Measurements from ENCODE around the gene SLC6A7. TPM values are rescaled to one million over a fixed set of nuclear protein-coding genes. Genes with fewer than 3 reads are reported as not detected.
"Not testable (repeated sequence)": the region's sequence is repeated elsewhere in the genome, so short reads cannot be mapped to it uniquely, and the experiment has no call there.

Gene SLC6A7
- total RNA-seq, 2 experiments from 2014 or later = not detected

DNA sequence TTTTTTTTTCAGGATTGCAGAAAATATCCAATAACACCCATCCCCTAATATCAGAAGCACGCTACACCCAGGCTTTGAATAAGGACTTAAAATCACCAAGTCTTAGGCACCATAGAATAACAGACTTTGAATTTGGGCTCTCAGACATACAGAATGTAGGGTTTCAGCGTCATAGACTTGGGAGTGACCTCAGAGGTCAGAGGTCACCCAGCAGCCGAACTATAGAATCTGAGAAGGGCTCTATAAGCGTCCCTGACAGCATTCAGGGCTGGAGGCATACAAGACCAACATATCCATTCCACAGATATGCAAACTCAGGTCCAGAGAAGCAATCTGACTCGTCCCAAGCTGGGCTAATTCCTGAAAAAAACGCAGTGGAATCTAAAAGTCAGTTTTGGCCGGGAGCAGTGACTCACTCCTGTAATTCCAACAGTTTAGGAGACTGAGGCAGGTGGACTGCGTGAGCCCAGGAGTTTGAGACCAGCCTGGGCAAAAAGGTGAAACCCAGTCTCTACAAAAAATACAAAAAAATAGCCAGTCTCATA is 34.7 kb downstream of the SLC6A7 start:
- H3K36me3 Mint-ChIP-seq (ENCODE audit: low read depth) = no peaks in the 10 kb centered on the region
- no peak overlapping the region for H3K27ac Mint-ChIP-seq
- ChIA-PET CTCF (no interaction called here), POLR2A (no interaction called here)
- H3K4me1 Mint-ChIP-seq = no peaks in the 10 kb centered on the region
- peaks cover 5% of the 10 kb centered on the region for H3K27me3 Mint-ChIP-seq
- no peak for DNase-seq
- no peak overlapping the region for H3K4me3 Mint-ChIP-seq
- H3K9me3 Mint-ChIP-seq = no peaks in the 10 kb centered on the region

DNA sequence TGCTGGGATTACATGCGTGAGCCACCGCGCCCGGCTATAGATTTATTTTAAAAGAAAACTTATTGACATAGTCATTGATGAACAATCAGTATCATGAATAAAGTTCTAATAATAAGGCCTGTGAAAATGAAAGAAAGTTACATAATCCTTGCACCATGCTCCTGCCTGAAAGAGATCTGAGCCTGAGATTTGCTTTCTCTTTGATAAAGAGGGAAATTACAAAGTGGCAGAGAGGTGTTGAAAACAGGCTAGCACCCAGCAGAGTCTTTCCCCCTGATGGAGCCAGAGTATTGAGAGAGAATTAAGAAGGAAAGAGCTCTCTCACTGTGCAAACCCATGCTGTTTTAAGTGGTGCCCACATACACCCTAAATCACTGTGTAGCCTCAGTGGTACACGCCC is 37.2 kb downstream of the SLC6A7 start:
- no peak for DNase-seq
- H3K36me3 Mint-ChIP-seq (ENCODE audit: low read depth) = no peaks in the 10 kb centered on the region
- H3K27ac Mint-ChIP-seq = no peak overlapping the region
- no peaks in the 10 kb centered on the region for H3K27me3 Mint-ChIP-seq
- no peak overlapping the region for H3K4me3 Mint-ChIP-seq
- POLR2A ChIA-PET = interaction anchor here (0.6 kb wide), 1 partner anchor 257 kb away, joined by 3 read pairs; no protein-coding TSS in a partner anchor
- H3K9me3 Mint-ChIP-seq = no peaks in the 10 kb centered on the region
- CTCF ChIA-PET = no interaction called here
- H3K4me1 Mint-ChIP-seq = no peaks in the 10 kb centered on the region

DNA sequence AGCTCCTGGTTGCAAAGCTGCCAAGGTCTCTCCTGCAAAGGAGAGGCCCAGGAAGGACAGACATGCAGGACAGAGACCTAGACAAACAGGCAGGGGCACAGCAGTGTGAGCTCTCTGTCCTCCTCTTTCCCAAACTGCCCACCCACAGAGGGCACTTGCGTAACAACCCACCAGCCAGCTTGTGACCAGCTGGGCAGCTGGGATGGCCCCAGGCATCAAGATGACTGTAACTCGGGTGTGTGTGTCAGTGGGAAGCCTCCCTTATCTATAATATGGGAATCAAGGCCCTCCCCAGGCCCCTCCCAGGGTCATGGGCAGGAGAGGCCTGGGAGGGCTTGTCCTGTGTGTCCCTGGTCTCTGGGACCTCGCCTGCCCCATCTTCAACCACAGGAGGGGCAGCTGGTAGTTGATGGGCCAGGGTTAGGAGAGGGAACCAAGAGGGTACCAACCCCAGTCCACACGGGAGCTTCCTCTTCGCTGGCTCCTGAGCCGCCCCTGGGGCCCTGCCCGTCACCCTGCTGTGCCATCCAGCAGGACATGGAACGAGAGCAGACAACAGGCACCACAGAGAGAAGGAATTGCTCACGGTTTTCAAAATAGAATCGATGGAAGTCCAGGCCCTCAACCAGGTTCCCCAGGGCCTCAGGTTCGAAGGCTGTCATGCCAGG is 37.9 kb downstream of the SLC6A7 start:
- ChIA-PET POLR2A (interaction anchor here (0.6 kb wide), 1 partner anchor 256 kb away, joined by 3 read pairs; no protein-coding TSS in a partner anchor), CTCF (no interaction called here)
- H3K27me3 Mint-ChIP-seq = no peaks in the 10 kb centered on the region
- no peaks in the 10 kb centered on the region for H3K36me3 Mint-ChIP-seq (ENCODE audit: low read depth)
- no peak overlapping the region for H3K4me3 Mint-ChIP-seq
- no peaks in the 10 kb centered on the region for H3K9me3 Mint-ChIP-seq
- no peak overlapping the region for H3K27ac Mint-ChIP-seq
- no peak for DNase-seq
- H3K4me1 Mint-ChIP-seq = no peaks in the 10 kb centered on the region

DNA sequence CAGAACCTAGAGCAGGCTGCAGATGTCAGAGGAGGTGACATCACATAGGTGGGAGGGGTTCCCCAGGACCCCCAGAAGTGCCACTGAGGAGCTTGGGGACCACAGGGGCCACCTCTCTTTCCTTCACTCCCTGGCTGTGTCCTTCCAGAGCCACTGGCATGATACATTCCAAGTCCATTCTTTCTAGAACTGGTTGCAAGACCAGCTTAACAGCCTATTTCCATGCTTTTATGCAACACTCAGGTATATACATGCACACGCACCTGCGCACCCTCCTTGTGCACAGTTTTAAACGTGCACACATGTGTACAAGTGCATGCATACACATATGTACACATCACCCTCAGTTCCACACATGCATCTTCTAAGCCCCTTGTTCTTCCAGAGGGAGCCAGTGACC is 39.7 kb downstream of the SLC6A7 start:
- POLR2A ChIA-PET = no interaction called here
- H3K27ac Mint-ChIP-seq = no peak overlapping the region
- H3K9me3 Mint-ChIP-seq = no peaks in the 10 kb centered on the region
- H3K4me1 Mint-ChIP-seq = no peaks in the 10 kb centered on the region
- H3K4me3 Mint-ChIP-seq = no peak overlapping the region
- H3K27me3 Mint-ChIP-seq = no peaks in the 10 kb centered on the region
- CTCF ChIA-PET = interaction anchor here (0.6 kb wide), 1 partner anchor 222 kb away, joined by 4 read pairs; no protein-coding TSS in a partner anchor
- H3K36me3 Mint-ChIP-seq (ENCODE audit: low read depth) = no peaks in the 10 kb centered on the region
- DNase-seq = no peak

DNA sequence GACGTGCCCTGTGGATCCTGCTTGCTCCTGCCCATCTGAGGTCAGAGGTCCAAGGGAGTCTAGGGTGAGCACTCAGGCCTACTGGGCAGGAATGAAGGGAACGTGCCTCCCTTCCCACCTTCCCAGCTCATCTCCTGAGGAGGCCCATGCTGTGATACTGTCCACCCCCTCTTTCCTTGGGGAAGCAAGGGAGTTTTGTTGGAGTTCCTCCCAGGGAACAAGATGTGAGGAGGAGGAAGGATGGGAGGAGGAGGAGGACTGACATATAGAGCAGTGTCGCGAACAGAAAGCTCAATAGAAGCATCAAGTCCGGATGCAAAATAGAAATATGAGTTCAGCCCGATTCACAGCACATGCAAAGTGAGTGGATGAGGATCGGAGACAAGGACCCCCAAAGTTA is 41.0 kb downstream of the SLC6A7 start:
- ChIA-PET POLR2A (no interaction called here), CTCF (interaction anchor here (0.7 to 1.2 kb wide), 3 partner anchors 12 to 120 kb away, joined by 3 to 5 read pairs (median 3); no protein-coding TSS in a partner anchor)
- Mint-ChIP-seq H3K4me3 (no peak overlapping the region), H3K9me3 (no peaks in the 10 kb centered on the region), H3K27me3 (no peaks in the 10 kb centered on the region), H3K27ac (no peak overlapping the region), H3K4me1 (no peaks in the 10 kb centered on the region), H3K36me3 (ENCODE audit: low read depth) (no peaks in the 10 kb centered on the region)
- DNase-seq = no peak

DNA sequence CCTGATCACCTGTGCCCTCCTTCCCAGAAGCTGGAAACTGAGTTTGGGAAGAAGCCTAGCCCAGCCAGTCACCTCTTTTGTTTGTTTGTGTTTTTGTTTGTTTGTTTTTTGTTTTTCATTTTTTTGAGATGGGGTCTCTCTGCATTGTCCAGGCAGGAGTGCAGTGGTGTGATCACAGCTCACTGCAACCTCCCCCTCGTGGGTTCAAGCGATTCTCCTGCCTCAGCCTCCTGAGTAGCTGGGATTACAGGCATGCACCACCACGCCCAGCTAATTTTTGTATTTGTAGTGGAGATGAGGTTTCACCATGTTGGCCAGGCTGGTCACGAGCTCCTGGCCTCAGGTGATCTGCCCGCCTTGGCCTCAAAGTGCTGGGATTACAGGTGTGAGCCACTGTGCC is 43.8 kb downstream of the SLC6A7 start:
- POLR2A ChIA-PET; H3K4me1 Mint-ChIP-seq; H3K4me3 Mint-ChIP-seq; H3K27ac Mint-ChIP-seq; H3K36me3 Mint-ChIP-seq (ENCODE audit: low read depth); H3K27me3 Mint-ChIP-seq; DNase-seq; H3K9me3 Mint-ChIP-seq: not testable (repeated sequence)
- CTCF ChIA-PET = interaction anchor here (1.5 kb wide), 1 partner anchor 15 kb away, joined by 4 read pairs; no protein-coding TSS in a partner anchor

DNA sequence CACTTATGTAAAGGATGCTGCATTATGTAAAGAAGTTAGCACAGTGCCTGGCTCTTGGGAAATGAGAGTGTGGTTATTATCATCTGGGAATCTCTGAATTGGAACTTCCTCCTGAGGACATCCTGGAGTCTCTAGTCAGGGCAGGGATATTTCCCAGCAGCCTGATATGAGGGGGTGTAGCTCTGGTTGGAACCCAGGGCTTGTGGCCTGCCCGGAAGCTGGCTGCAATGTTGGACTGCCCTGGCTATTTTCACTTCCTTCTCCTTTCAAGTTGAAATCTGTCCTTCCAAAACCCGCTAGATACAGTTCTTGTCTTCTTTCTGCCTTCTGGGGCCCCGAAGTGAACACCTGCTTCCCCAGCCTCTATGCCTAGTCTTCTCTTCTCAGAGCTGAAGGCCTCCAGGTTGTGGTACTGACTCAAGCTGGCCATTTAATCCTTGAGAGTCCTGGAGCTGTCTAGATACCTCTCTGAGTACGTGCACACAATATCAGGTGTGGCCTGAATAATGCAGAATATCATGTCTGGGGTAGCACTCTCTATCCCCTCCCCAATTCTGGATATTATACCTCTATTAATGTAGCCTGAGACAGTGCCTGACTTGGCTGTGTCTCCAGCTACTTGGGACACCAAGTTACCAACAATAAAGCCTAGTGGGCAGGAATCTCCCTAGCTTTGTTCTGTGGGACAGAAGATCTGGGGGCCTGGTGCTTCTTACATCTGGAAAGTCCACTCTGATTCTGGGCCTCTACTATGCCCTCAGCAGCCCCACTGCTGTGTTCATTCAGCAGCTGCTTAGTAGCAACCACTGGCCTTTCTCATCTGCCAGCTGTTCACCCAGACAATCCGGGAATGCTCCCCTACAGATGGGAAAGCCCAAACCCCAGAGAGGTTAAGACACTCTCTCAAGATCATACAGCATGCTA is 45.0 kb downstream of the SLC6A7 start:
- H3K4me1 Mint-ChIP-seq = no peaks in the 10 kb centered on the region
- H3K4me3 Mint-ChIP-seq = no peak overlapping the region
- DNase-seq = no peak
- H3K9me3 Mint-ChIP-seq = no peaks in the 10 kb centered on the region
- H3K27me3 Mint-ChIP-seq = no peaks in the 10 kb centered on the region
- ChIA-PET POLR2A (no interaction called here), CTCF (interaction anchor here (1.3 kb wide), 1 partner anchor 16 kb away, joined by 4 read pairs; no protein-coding TSS in a partner anchor)
- no peaks in the 10 kb centered on the region for H3K36me3 Mint-ChIP-seq (ENCODE audit: low read depth)
- H3K27ac Mint-ChIP-seq = no peak overlapping the region

DNA sequence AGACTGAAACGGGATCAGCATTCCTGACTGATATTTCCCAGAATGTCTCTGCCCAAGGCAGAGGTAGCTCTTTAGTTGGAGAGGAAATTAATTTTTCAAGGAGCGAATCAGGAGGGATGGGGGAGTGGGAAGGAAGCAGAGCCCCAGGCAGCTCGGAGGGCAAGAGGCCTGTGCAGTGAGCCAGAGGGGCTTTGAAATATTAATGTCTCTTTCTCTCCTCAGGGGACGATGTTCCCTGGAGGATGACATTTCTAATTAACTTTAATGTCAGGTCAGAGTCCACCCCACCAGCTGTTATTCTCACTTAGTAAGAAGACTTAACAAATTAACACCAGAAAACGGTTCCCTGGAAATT is 45.6 kb downstream of the SLC6A7 start:
- Mint-ChIP-seq H3K4me3 (no peak overlapping the region), H3K27ac (no peak overlapping the region), H3K4me1 (no peaks in the 10 kb centered on the region), H3K9me3 (no peaks in the 10 kb centered on the region), H3K36me3 (ENCODE audit: low read depth) (no peaks in the 10 kb centered on the region), H3K27me3 (no peaks in the 10 kb centered on the region)
- no peak for DNase-seq
- ChIA-PET CTCF (interaction anchor here (1.3 kb wide), 1 partner anchor 17 kb away, joined by 4 read pairs; no protein-coding TSS in a partner anchor), POLR2A (no interaction called here)

DNA sequence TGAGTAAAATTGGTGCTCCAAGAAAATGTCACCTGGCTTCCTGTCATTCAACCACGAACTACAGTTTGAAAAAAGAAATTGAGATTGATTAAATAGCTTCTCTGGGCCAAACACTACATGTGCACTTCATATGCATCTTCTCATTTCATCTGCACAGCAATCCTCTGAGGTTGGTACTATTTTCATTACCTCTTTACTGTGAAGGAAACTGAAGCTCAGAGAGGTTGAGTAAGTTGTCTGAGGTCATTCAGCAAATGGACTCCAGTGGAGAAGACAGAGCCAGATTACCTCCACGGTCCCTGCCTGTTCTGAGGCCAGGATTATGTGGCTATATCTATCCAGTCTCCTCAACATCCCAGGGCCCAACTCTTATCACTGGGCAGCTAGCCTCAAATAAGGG is 46.5 kb downstream of the SLC6A7 start:
- no peaks in the 10 kb centered on the region for H3K36me3 Mint-ChIP-seq (ENCODE audit: low read depth)
- H3K27ac Mint-ChIP-seq = no peak overlapping the region
- H3K9me3 Mint-ChIP-seq = no peaks in the 10 kb centered on the region
- no peaks in the 10 kb centered on the region for H3K27me3 Mint-ChIP-seq
- ChIA-PET POLR2A (no interaction called here), CTCF (interaction anchor here (1.3 kb wide), 1 partner anchor 107 kb away, joined by 3 read pairs; no protein-coding TSS in a partner anchor)
- no peaks in the 10 kb centered on the region for H3K4me1 Mint-ChIP-seq
- no peak for DNase-seq
- no peak overlapping the region for H3K4me3 Mint-ChIP-seq

DNA sequence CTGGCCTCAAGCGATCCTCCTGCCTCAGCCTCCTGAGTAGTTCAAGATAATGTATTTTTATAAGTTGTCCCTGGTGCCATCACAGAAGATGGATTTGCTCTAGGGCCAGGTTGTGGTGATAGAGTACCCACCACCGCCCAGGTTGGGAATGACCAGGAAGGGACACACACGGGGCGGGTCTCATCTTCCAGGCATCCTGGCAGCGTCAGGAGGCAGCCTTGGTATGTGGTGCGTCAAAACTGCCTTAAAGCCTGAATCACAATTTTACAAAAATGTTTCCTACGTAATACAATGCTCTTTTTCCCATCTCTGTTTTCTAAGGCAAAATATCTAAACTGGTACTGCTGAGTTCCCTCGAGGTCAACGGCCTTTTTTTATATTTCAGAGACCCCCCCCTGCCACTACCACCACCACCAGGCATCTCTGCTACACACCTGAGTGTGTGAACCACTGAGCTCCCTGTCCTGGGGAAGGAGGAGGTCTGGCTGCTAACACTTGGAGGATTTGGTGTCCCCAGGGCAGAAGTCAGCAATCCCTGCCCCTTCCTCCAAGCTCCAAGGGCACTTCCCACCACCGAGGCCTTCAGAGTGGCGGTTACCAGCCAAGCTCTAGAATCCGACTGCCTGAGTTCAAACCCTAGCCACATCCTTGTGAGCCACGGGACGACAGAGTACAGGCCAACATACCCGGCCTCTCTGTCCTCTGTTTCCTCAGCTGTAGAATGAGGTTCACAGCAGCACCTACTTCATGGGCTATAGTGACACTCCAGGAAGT is 47.3 kb downstream of the SLC6A7 start:
- Mint-ChIP-seq H3K27me3 (no peaks in the 10 kb centered on the region), H3K4me1 (no peaks in the 10 kb centered on the region), H3K9me3 (no peaks in the 10 kb centered on the region), H3K36me3 (ENCODE audit: low read depth) (no peaks in the 10 kb centered on the region), H3K4me3 (no peak overlapping the region), H3K27ac (no peak overlapping the region)
- ChIA-PET POLR2A (no interaction called here), CTCF (interaction anchor here (1.3 kb wide), 1 partner anchor 108 kb away, joined by 3 read pairs; no protein-coding TSS in a partner anchor)
- no peak for DNase-seq

DNA sequence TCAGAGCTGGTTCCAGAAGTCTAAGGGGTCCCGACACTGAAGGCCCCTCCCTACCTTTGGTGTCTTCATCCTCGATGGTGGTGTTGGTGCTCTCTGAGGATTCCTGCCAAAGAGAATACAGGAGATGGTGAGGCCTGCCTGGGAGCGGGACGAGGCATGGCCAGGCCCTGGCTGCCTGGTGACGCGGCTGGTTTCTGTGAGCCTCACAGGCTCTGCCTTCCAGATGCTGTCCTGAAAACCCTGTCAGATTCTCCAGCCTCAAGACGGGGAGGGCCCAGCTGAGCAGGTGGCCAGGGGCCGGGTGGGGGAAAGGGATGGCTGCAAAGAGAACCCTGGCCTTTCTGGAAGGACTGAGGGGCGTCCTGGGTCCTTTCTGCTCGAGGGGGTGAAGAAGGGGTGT is 48.8 kb downstream of the SLC6A7 start:
- Mint-ChIP-seq H3K4me1 (no peaks in the 10 kb centered on the region), H3K4me3 (no peak overlapping the region), H3K27ac (no peak overlapping the region), H3K36me3 (ENCODE audit: low read depth) (no peaks in the 10 kb centered on the region), H3K27me3 (no peaks in the 10 kb centered on the region), H3K9me3 (no peaks in the 10 kb centered on the region)
- POLR2A ChIA-PET = no interaction called here
- CTCF ChIA-PET = no interaction called here
- DNase-seq = no peak

DNA sequence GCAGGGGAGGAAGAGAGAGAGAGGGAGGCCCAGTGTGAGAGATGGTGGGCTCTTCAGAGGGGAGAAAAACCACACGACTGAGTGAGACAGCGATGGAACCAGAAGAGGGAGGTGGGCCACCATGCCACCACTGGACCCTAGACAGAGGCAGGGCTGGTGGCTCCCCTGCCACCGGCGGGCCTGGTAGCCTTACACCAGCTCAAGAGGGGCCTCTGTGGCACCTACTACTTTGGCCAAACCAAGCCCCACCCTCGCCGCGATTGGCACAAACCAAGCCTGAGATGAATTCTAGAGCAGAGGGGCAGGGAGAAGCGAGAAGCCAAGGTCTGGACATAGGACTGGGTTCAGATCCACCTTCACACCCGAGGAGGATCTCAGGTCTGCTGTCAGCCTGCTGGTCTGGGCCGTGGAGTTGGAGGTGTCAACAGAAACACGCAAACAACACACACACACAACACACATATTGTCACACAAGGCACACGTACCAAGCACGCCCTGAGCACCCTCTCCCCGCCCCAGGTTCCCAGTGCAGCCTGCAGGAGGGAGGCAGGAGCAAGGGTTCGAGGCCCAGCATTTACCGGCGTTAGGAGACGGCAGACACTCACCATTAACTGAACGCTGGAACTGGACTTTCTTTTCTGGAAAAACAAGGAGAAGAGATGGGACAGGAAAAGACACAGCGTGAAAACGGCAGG is 49.4 kb downstream of the SLC6A7 start:
- ChIA-PET POLR2A (no interaction called here), CTCF (no interaction called here)
- Mint-ChIP-seq H3K27me3 (no peaks in the 10 kb centered on the region), H3K4me3 (no peak overlapping the region), H3K9me3 (no peaks in the 10 kb centered on the region), H3K36me3 (ENCODE audit: low read depth) (no peaks in the 10 kb centered on the region), H3K27ac (no peak overlapping the region), H3K4me1 (no peaks in the 10 kb centered on the region)
- DNase-seq = no peak
